ENCODE data around the gene METTL18. TPM values are rescaled to one million over a fixed set of nuclear protein-coding genes. Genes with fewer than 3 reads are reported as not detected.

Gene METTL18
- polyA plus RNA-seq, 1 experiment = 1.4 TPM

DNA sequence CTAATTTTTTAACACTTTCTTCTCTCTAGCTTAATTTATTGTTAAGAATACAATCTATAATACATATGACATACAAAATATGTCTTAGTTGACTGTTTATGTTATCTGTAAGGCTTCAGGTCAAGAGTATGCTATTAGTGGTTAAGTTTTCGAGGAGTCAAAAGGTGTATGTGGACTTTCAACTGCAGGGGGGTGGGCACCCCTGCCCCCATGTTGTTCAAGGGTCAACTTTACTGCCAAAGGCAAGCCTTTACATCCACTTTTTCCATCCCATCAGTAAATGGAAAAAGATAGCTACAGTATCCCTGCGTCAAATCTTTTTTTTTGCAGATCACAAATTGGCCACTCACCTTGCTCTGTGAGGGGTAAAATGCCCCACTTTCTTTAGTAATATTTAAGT is 6.3 kb downstream of the METTL18 start:
- no peaks in the 10 kb centered on the region; the same call in 1 of the 2 replicates for H3K27me3 ChIP-seq (ENCODE audit: control insufficient read depth, insufficient read depth, low read length)
- H3K4me3 ChIP-seq (ENCODE audit: low read depth, low read length) = no peak overlapping the region
- ChIA-PET CTCF (no interaction called here), POLR2A (no interaction called here)
- H3K36me3 ChIP-seq (ENCODE audit: control insufficient read depth, insufficient read depth, low read length) = no peaks in the 10 kb centered on the region
- TF ChIP-seq, protein P1, sequence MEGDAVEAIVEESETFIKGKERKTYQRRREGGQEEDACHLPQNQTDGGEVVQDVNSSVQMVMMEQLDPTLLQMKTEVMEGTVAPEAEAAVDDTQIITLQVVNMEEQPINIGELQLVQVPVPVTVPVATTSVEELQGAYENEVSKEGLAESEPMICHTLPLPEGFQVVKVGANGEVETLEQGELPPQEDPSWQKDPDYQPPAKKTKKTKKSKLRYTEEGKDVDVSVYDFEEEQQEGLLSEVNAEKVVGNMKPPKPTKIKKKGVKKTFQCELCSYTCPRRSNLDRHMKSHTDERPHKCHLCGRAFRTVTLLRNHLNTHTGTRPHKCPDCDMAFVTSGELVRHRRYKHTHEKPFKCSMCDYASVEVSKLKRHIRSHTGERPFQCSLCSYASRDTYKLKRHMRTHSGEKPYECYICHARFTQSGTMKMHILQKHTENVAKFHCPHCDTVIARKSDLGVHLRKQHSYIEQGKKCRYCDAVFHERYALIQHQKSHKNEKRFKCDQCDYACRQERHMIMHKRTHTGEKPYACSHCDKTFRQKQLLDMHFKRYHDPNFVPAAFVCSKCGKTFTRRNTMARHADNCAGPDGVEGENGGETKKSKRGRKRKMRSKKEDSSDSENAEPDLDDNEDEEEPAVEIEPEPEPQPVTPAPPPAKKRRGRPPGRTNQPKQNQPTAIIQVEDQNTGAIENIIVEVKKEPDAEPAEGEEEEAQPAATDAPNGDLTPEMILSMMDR (IDR thresholded peaks at IDR 0.05; ENCODE audit: insufficient read depth, low read depth, low read length) = no peak
- no peak for DNase-seq (ENCODE audit: low read depth)

DNA sequence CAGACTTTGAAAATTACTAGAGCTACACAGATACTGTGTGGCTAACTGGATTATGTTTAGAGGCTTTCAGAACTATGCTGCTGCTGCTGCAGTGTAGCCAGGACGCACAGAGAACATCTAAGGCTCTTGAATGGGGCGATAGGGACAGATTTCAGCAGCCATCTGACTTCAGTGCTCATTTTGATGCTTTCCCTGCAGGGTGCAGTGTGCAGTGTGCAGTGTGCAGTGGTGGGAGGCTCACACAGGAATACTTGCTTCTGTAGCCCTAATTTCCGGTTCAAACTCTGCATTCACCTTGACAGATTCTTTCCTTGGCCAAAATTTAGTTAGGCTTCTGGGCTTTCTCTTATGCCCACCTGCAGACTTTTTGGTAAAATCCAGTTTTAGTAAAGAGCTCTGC is 7.7 kb downstream of the METTL18 start:
- TF ChIP-seq, protein P1 (IDR thresholded peaks at IDR 0.05; ENCODE audit: insufficient read depth, low read depth, low read length) = no peak
- CTCF ChIA-PET = no interaction called here
- H3K4me3 ChIP-seq (ENCODE audit: low read depth, low read length) = no peak overlapping the region
- no peaks in the 10 kb centered on the region for H3K36me3 ChIP-seq (ENCODE audit: control insufficient read depth, insufficient read depth, low read length)
- POLR2A ChIA-PET = no interaction called here
- DNase-seq (ENCODE audit: low read depth) = no peak
- H3K27me3 ChIP-seq (ENCODE audit: control insufficient read depth, insufficient read depth, low read length) = no peaks in the 10 kb centered on the region; the same call in 1 of the 2 replicates

DNA sequence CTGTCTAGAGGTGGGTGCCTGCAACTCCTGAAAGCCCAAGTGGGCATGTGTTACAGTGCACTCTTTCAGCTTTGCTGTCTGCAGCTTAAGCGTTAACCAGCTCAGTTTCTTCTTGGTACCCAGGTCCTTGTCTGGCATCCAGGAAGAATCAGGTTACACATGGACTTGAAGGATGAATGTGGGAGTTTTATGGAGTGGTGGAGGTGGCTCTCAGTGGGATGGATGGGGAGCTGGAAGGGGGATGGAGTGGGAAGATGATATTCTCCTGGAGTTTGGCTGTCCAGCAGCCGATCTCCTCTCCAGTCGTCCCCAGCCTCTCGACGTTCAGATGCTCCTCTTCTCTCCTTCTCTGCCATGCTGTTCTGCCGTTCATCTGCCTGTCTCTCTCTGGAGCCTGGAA is 9.4 kb downstream of the METTL18 start:
- no peak overlapping the region for H3K4me3 ChIP-seq (ENCODE audit: low read depth, low read length)
- H3K36me3 ChIP-seq (ENCODE audit: control insufficient read depth, insufficient read depth, low read length) = no peaks in the 10 kb centered on the region
- ChIA-PET POLR2A (no interaction called here), CTCF (interaction anchor here (1.0 kb wide), 1 partner anchor 8 kb away, joined by 3 read pairs; no protein-coding TSS in a partner anchor)
- no peaks in the 10 kb centered on the region; the same call in 1 of the 2 replicates for H3K27me3 ChIP-seq (ENCODE audit: control insufficient read depth, insufficient read depth, low read length)
- DNase-seq (ENCODE audit: low read depth) = no peak
- TF ChIP-seq, protein P1 (IDR thresholded peaks at IDR 0.05; ENCODE audit: insufficient read depth, low read depth, low read length) = no peak

DNA sequence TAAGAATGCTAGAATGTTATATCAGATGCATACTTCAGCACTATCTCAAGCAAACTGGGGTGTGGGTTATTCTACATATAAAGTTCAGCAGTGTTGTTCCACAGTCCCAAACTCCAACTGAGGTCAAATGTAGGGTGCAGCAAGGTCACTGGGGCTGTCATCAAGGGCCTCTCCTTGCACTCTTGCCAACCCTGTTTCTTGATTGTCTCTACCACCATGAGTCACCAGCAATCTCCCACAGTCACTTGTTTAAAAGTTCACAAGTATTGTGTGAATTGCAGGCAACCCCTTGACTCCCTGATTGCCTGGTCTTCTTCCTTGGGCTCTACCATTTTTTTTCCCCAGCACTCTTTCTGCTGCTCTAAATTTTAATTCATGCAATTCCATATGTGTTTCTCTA is 10.6 kb downstream of the METTL18 start:
- no peak for DNase-seq (ENCODE audit: low read depth)
- TF ChIP-seq, protein P1 (IDR thresholded peaks at IDR 0.05; ENCODE audit: insufficient read depth, low read depth, low read length) = no peak
- ChIA-PET CTCF (no interaction called here), POLR2A (no interaction called here)
- H3K36me3 ChIP-seq (ENCODE audit: control insufficient read depth, insufficient read depth, low read length) = no peaks in the 10 kb centered on the region
- no peak overlapping the region for H3K4me3 ChIP-seq (ENCODE audit: low read depth, low read length)
- H3K27me3 ChIP-seq (ENCODE audit: control insufficient read depth, insufficient read depth, low read length) = no peaks in the 10 kb centered on the region; the same call in 1 of the 2 replicates

DNA sequence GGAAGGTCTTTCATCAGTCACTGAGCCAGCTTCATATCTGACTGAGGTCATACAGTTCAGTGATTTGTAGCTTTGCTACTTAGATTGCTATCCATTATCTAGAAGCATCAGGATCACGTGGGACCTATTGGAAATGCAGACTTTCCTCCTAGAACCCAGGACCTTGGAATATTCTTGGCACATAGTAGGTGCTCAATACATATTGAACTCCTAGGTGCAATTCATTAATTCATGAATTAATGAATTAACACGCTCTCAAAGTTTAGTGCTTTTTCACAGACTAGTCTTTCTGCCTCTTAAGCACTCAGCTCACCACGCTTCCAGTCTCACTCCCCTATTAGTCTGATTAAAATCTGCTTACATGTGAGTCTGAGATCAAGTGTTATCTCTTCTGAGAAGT is 12.1 kb downstream of the METTL18 start:
- ChIA-PET CTCF (no interaction called here), POLR2A (no interaction called here)
- Histone ChIP-seq H3K4me3 (ENCODE audit: low read depth, low read length) (no peak overlapping the region), H3K36me3 (ENCODE audit: control insufficient read depth, insufficient read depth, low read length) (no peaks in the 10 kb centered on the region), H3K27me3 (ENCODE audit: control insufficient read depth, insufficient read depth, low read length) (no peaks in the 10 kb centered on the region; the same call in 1 of the 2 replicates)
- TF ChIP-seq, protein P1 (IDR thresholded peaks at IDR 0.05; ENCODE audit: insufficient read depth, low read depth, low read length) = no peak
- no peak for DNase-seq (ENCODE audit: low read depth)
